ENCODE measurements around the gene GRAP. TPM values are rescaled to one million over a fixed set of nuclear protein-coding genes. Genes with fewer than 3 reads are reported as not detected.

GRAP gene
- total and polyA plus RNA-seq, 9 of the 15 experiments (the other 6 are each of a cell fraction or from before 2014, with no cell fraction given), result 0.07 to 0.41 (median 0.19) TPM; not detected in 5

DNA sequence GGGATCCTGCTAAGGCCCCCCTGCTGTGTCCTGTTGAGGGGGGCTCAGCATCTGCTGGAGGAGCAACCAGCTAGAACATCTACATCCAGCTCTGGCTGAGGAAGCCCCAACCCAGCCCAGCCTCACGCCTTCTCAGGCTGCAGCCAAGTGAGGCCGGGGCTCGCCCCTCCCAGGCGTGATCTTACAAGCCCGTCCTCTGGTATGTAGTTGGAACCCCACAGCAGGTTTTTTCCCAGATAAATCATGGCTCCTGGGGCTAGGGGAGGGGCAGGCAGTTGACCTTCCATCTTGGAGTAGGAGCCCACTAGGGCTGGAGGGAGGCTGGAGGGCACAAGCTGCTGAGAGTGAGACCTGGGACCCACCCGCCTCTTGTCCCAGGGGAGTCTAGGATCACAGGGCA, 46.8 kb downstream of the GRAP start:
- Histone ChIP-seq H3K4me2 (ENCODE audit: insufficient read depth, low read length) (no peak overlapping the region), H3K9me1 (ENCODE audit: control insufficient read depth, insufficient read depth, low read length) (peaks cover 3% of the 10 kb centered on the region), H3K9me3 (replicated peaks; ENCODE audit: control insufficient read depth, insufficient read depth, low read depth, low read length) (no peaks in the 10 kb centered on the region), H3K4me1 (replicated peaks in 1 of 2; ENCODE audit: control insufficient read depth in 2 of 2, insufficient read depth in 2 of 2, low read length in 2 of 2) (peaks cover 32 to 60% of the 10 kb centered on the region in 2 experiments), H2AFZ (ENCODE audit: low read depth, low read length) (no peak overlapping the region), H4K20me1 (replicated peaks; ENCODE audit: control insufficient read depth, insufficient read depth, low read length) (peaks cover 28% of the 10 kb centered on the region), H3K4me3 (no peak overlapping the region), H3K79me2 (ENCODE audit: control insufficient read depth, insufficient read depth, low read length) (peaks cover 13% of the 10 kb centered on the region; the same call in 2 of the 3 replicates), H3K36me3 (ENCODE audit: control insufficient read depth, insufficient read depth, low read length) (peaks cover 29% of the 10 kb centered on the region; the same call in 2 of the 3 replicates), H3K27ac (ENCODE audit: extremely low read depth, low read depth, low read length) (no peak overlapping the region), H3K9ac (ENCODE audit: insufficient read depth in 1 of 2, low read depth in 2 of 2, low read length in 2 of 2) (no peak overlapping the region; a peak in 2 of 4 replicates), H3K27me3 (ENCODE audit: control insufficient read depth in 2 of 2, insufficient read depth in 2 of 2, low read length in 2 of 2) (no peaks in the 10 kb centered on the region)
- BruUV-seq (replicated peaks), result no TSS peak
- ChIA-PET CTCF (ENCODE audit: low intra/inter-chr PET ratio) (no interaction called here), POLR2A (interaction anchor here (0.9 kb wide), 1 partner anchor 14 kb away, joined by 3 read pairs; no protein-coding TSS in a partner anchor)
- no peak for DNase-seq (ENCODE audit: extremely low read depth in 1 of 4, low spot score in 3 of 4)
- in situ Hi-C loops (cut with MboI) (no loop called here), intact Hi-C loops (cut with micrococcal nuclease) (no loop called here)
- WGBS (ENCODE audit: insufficient coverage, low coverage, missing lambda C conversion rate), result 100% methylated on average over 3 of the region's 6 CpGs
- no peak for ATAC-seq
- peak; percentile 10; the same call in 1 of the 2 replicates for TF ChIP-seq RBFOX2 (IDR thresholded peaks at IDR 0.05; ENCODE audit: low read depth, low read length)
- no peak for TF ChIP-seq PHB2 (IDR thresholded peaks at IDR 0.05; ENCODE audit: low read depth)
- FAIRE-seq, result no peak

- ATAC-seq, result no peak
- peaks cover 29% of the 10 kb centered on the region; the same call in 2 of the 3 replicates for H3K36me3 ChIP-seq (ENCODE audit: control insufficient read depth, insufficient read depth, low read length)
- H3K4me2 ChIP-seq (ENCODE audit: insufficient read depth, low read length), result no peak overlapping the region
- no peak overlapping the region for H2AFZ ChIP-seq (ENCODE audit: low read depth, low read length)
- peaks cover 3% of the 10 kb centered on the region for H3K9me1 ChIP-seq (ENCODE audit: control insufficient read depth, insufficient read depth, low read length)
- H3K27me3 ChIP-seq (ENCODE audit: control insufficient read depth in 2 of 2, insufficient read depth in 2 of 2, low read length in 2 of 2), result no peaks in the 10 kb centered on the region
- no peak for FAIRE-seq
- no peak overlapping the region for H3K4me3 ChIP-seq
- WGBS (ENCODE audit: insufficient coverage, low coverage, missing lambda C conversion rate), result 95% methylated on average over 7 of the region's 8 CpGs
- in situ Hi-C loops (cut with MboI), result no loop called here
- no TSS peak for BruUV-seq (replicated peaks)
- intact Hi-C loops (cut with micrococcal nuclease), result no loop called here
- ChIA-PET POLR2A (interaction anchor here (0.9 kb wide), 1 partner anchor 14 kb away, joined by 3 read pairs; no protein-coding TSS in a partner anchor), CTCF (ENCODE audit: low intra/inter-chr PET ratio) (no interaction called here)
- no peak for DNase-seq (ENCODE audit: extremely low read depth in 1 of 4, low spot score in 3 of 4)
- no peaks in the 10 kb centered on the region for H3K9me3 ChIP-seq (replicated peaks; ENCODE audit: control insufficient read depth, insufficient read depth, low read depth, low read length)
- H3K79me2 ChIP-seq (ENCODE audit: control insufficient read depth, insufficient read depth, low read length), result peaks cover 13% of the 10 kb centered on the region; the same call in 2 of the 3 replicates
- H4K20me1 ChIP-seq (replicated peaks; ENCODE audit: control insufficient read depth, insufficient read depth, low read length), result peaks cover 28% of the 10 kb centered on the region
- no peak overlapping the region; a peak in 1 of 4 replicates for H3K9ac ChIP-seq (ENCODE audit: insufficient read depth in 1 of 2, low read depth in 2 of 2, low read length in 2 of 2)
- H3K4me1 ChIP-seq (replicated peaks in 1 of 2; ENCODE audit: control insufficient read depth in 2 of 2, insufficient read depth in 2 of 2, low read length in 2 of 2), result peaks cover 32 to 55% of the 10 kb centered on the region in 2 experiments
- no peak overlapping the region for H3K27ac ChIP-seq (ENCODE audit: extremely low read depth, low read depth, low read length)
- TF ChIP-seq HOXB6 (CRISPR knock-in tag; IDR thresholded peaks at IDR 0.05; ENCODE audit: borderline replicate concordance) (no peak), SUPT5H (IDR thresholded peaks at IDR 0.05) (no peak), FOXM1 (IDR thresholded peaks at IDR 0.05; ENCODE audit: low read depth) (no peak), FOXM1 (CRISPR knock-in tag; IDR thresholded peaks at IDR 0.05; ENCODE audit: low read depth) (no peak), ESRRA (IDR thresholded peaks at IDR 0.05; ENCODE audit: borderline replicate concordance, low read depth) (no peak), MBD1 (CRISPR knock-in tag; IDR thresholded peaks at IDR 0.05) (no peak), SRSF9 (IDR thresholded peaks at IDR 0.05; ENCODE audit: borderline replicate concordance, low read depth, low read length) (no peak), TFAM (CRISPR knock-in tag; conservative IDR thresholded peaks at IDR 0.05) (no peak), ELK1 (CRISPR knock-in tag; IDR thresholded peaks at IDR 0.05) (no peak), TGIF2 (CRISPR knock-in tag; IDR thresholded peaks at IDR 0.05) (no peak)
These were observed 47.4 kb downstream of the GRAP start for GRCh38 chr17:18999394-18999793.

Measured in K562 (cell line).